GM23338 (cell line): ENCODE measurements around the gene FURIN. TPM values are rescaled to one million over a fixed set of nuclear protein-coding genes. Genes with fewer than 3 reads are reported as not detected.
A peak's percentile ranks its signal among the peaks of the same experiment; 100 is the strongest.

Experiments used
- ATAC-seq: fragments of 200-7000 bp; cut with Tn5 transposase; 3 replicates; pipeline ENCODE4 v1.9.1; 2020
- DNase-seq: peaks from one replicate; pipeline ENCODE4 v3.0.0-alpha.2; 2015; ENCODE audit warnings: low spot score
- H2AFZ ChIP-seq: fragments of 200-600 bp; sonication (generic); 2 replicates; pipeline ENCODE4 v1.8.0; 2016; ENCODE audit warnings: antibody characterized with exemption, mild to moderate bottlenecking, moderate library complexity
- H3F3A ChIP-seq: fragments of 200-600 bp; sonication (generic); replicated peaks from 2 replicates; pipeline ENCODE4 v1.8.0; 2017; ENCODE audit warnings: antibody characterized with exemption, mixed run types, low read depth
- H3K27ac ChIP-seq: fragments of 200-600 bp; sonication (generic); 2 replicates; pipeline ENCODE4 v1.6.1; 2016; ENCODE audit warnings: low read depth
- H3K27me3 ChIP-seq: fragments of 200-600 bp; sonication (generic); 2 replicates; pipeline ENCODE4 v1.8.0; 2016; ENCODE audit warnings: mild to moderate bottlenecking, mixed run types, moderate library complexity; ENCODE audit not compliant: insufficient read depth
- H3K36me3 ChIP-seq: fragments of 200-600 bp; sonication (generic); 2 replicates; pipeline ENCODE4 v1.8.0; 2016; ENCODE audit warnings: mild to moderate bottlenecking; ENCODE audit not compliant: insufficient read depth
- H3K4me1 ChIP-seq: fragments of 200-600 bp; sonication (generic); 2 replicates; pipeline ENCODE4 v1.8.0; 2016; ENCODE audit warnings: mild to moderate bottlenecking, moderate library complexity; ENCODE audit not compliant: insufficient read depth
- H3K4me2 ChIP-seq: fragments of 200-600 bp; sonication (generic); 2 replicates; pipeline ENCODE4 v1.7.1; 2017; ENCODE audit warnings: mixed run types
- H3K4me3 ChIP-seq: fragments of 200-600 bp; sonication (generic); 2 replicates; pipeline ENCODE4 v1.6.1; 2016; ENCODE audit warnings: mixed run types
- H3K79me2 ChIP-seq: fragments of 200-600 bp; sonication (generic); replicated peaks from 2 replicates; pipeline ENCODE4 v1.8.0; 2017; ENCODE audit warnings: mild to moderate bottlenecking; ENCODE audit not compliant: insufficient read depth
- H3K9me2 ChIP-seq: fragments of 200-600 bp; sonication (generic); 2 replicates; pipeline ENCODE4 v1.8.0; 2017; ENCODE audit not compliant: insufficient read depth
- H4K20me1 ChIP-seq: fragments of 200-600 bp; sonication (generic); replicated peaks from 2 replicates; pipeline ENCODE4 v1.8.0; 2017; ENCODE audit warnings: mild to moderate bottlenecking; ENCODE audit not compliant: insufficient read depth
- H3K27ac Mint-ChIP-seq: 2 replicates; pipeline ENCODE4 v1.8.0; 2020; ENCODE audit warnings: inconsistent platforms, mild to moderate bottlenecking, moderate library complexity, mixed read lengths
- H3K27me3 Mint-ChIP-seq: 3 replicates; pipeline ENCODE4 v1.8.0; 2022; ENCODE audit warnings: low read depth, mild to moderate bottlenecking, moderate library complexity, mixed read lengths, inconsistent platforms; ENCODE audit not compliant: insufficient read depth, poor library complexity
- H3K36me3 Mint-ChIP-seq: 3 replicates; pipeline ENCODE4 v1.8.0; 2021; ENCODE audit warnings: low read depth, mild to moderate bottlenecking, inconsistent platforms, moderate library complexity, mixed read lengths
- H3K4me1 Mint-ChIP-seq: 3 replicates; pipeline ENCODE4 v1.8.0; 2020; ENCODE audit warnings: mild to moderate bottlenecking, inconsistent platforms, mixed read lengths
- H3K4me3 Mint-ChIP-seq: 3 replicates; pipeline ENCODE4 v1.8.0; 2021; ENCODE audit warnings: moderate library complexity, mild to moderate bottlenecking, inconsistent platforms, mixed read lengths
- H3K9me3 Mint-ChIP-seq: 3 replicates; pipeline ENCODE4 v1.8.0; 2020; ENCODE audit warnings: moderate library complexity, mild to moderate bottlenecking, inconsistent platforms, mixed read lengths
- CREB1 ChIP-seq: fragments of 250-450 bp; sonication (Bioruptor Pico); IDR thresholded peaks from 2 replicates; pipeline ENCODE4 v1.5.0; 2020; ENCODE audit warnings: low read depth, mild to moderate bottlenecking, moderate library complexity
- CTCF ChIP-seq, 2 experiments: fragments of 200-600 bp in 1 of 2; sonication (generic) in 1 of 2; conservative IDR thresholded peaks; 2 replicates each; pipeline versions ENCODE4 v1.5.1 to v1.6.1; 2016 to 2017; ENCODE audit warnings: antibody characterized with exemption in 2 of 2, low read depth in 2 of 2, mild to moderate bottlenecking in 2 of 2, moderate library complexity in 1 of 2
- ETS1 ChIP-seq: IDR thresholded peaks from 2 replicates; pipeline ENCODE4 v1.6.1; 2016; ENCODE audit warnings: antibody characterized with exemption
- EZH2 ChIP-seq: fragments of 200-600 bp; sonication (generic); IDR thresholded peaks from one replicate; pipeline ENCODE4 v1.8.0; 2017; ENCODE audit warnings: antibody characterized with exemption, mild to moderate bottlenecking, low read depth; ENCODE audit not compliant: unreplicated experiment
- EZH2phosphoT487 ChIP-seq: fragments of 200-600 bp; sonication (generic); IDR thresholded peaks from one replicate; pipeline ENCODE4 v1.8.1; 2018; ENCODE audit warnings: antibody characterized with exemption; ENCODE audit not compliant: unreplicated experiment
- JUNB ChIP-seq: IDR thresholded peaks from one replicate; pipeline ENCODE4 v1.6.1; 2016; ENCODE audit warnings: antibody characterized with exemption; ENCODE audit not compliant: unreplicated experiment
- NANOG ChIP-seq: IDR thresholded peaks from 2 replicates; pipeline ENCODE4 v1.6.1; 2016; ENCODE audit warnings: antibody characterized with exemption, borderline replicate concordance
- POLR2AphosphoS5 ChIP-seq: IDR thresholded peaks from 2 replicates; pipeline ENCODE4 v1.6.1; 2016; ENCODE audit warnings: antibody characterized with exemption, low read depth
- STAT1 ChIP-seq: IDR thresholded peaks from one replicate; pipeline ENCODE4 v1.6.1; 2016; ENCODE audit warnings: antibody characterized with exemption; ENCODE audit not compliant: unreplicated experiment
- ZNF114 ChIP-seq: fragments of 250-450 bp; sonication (Bioruptor Pico); IDR thresholded peaks from 2 replicates; pipeline ENCODE4 v1.5.0; 2020; ENCODE audit warnings: mild to moderate bottlenecking, moderate library complexity
- ZNF331 ChIP-seq: fragments of 250-450 bp; sonication (Bioruptor Pico); IDR thresholded peaks from 2 replicates; pipeline ENCODE4 v1.5.0; 2020; ENCODE audit warnings: low read depth, mild to moderate bottlenecking, moderate library complexity
- ZNF462 ChIP-seq: fragments of 250-450 bp; sonication (Bioruptor Pico); IDR thresholded peaks from 2 replicates; pipeline ENCODE4 v1.5.0; 2020; ENCODE audit warnings: mild to moderate bottlenecking, moderate library complexity
- polyA plus RNA-seq: library from polyadenylated mRNA; unstranded; fragments of >200 nt; fragmentation: Nextera tagmentation; extraction: Ambion mirVana; gene quantifications from 2 replicates; pipeline ENCODE4 v1.2.1, GENCODE V29; 2016
- total RNA-seq: library from RNA; depleted of rRNA; stranded (reverse); fragments of >200 nt; shearing (Covaris generic); gene quantifications from 2 replicates; pipeline ENCODE4 v1.2.3, GENCODE V29; 2014
- TF ChIP-seq, protein P1 (sequence below): IDR thresholded peaks from one replicate; pipeline ENCODE4 v1.6.1; 2018; ENCODE audit warnings: antibody characterized with exemption; ENCODE audit not compliant: unreplicated experiment

FURIN gene
- total and polyA plus RNA-seq, 2 experiments from 2014 or later: 6.3 to 20.9 TPM

- no peak for ATAC-seq
Observed at GRCh38 chr15:90838139-90838538, 30.2 kb upstream of the FURIN start.

More at GRCh38 chr15:90838139-90838538, 30.2 kb upstream of the FURIN start:
- Mint-ChIP-seq H3K27ac (no peak overlapping the region), H3K27me3 (peaks cover 21% of the 10 kb centered on the region), H3K36me3 (no peaks in the 10 kb centered on the region), H3K4me1 (peaks cover 50% of the 10 kb centered on the region), H3K9me3 (no peaks in the 10 kb centered on the region), H3K4me3 (no peak overlapping the region)
- H3K27ac ChIP-seq: no peak overlapping the region
- no peaks in the 10 kb centered on the region for H3K36me3 ChIP-seq
- no peak overlapping the region for H3K4me3 ChIP-seq
- TF ChIP-seq ZNF331 (CRISPR knock-in tag): no peak
- no peak for TF ChIP-seq POLR2AphosphoS5
- TF ChIP-seq CREB1: no peak
- TF ChIP-seq, protein P1, sequence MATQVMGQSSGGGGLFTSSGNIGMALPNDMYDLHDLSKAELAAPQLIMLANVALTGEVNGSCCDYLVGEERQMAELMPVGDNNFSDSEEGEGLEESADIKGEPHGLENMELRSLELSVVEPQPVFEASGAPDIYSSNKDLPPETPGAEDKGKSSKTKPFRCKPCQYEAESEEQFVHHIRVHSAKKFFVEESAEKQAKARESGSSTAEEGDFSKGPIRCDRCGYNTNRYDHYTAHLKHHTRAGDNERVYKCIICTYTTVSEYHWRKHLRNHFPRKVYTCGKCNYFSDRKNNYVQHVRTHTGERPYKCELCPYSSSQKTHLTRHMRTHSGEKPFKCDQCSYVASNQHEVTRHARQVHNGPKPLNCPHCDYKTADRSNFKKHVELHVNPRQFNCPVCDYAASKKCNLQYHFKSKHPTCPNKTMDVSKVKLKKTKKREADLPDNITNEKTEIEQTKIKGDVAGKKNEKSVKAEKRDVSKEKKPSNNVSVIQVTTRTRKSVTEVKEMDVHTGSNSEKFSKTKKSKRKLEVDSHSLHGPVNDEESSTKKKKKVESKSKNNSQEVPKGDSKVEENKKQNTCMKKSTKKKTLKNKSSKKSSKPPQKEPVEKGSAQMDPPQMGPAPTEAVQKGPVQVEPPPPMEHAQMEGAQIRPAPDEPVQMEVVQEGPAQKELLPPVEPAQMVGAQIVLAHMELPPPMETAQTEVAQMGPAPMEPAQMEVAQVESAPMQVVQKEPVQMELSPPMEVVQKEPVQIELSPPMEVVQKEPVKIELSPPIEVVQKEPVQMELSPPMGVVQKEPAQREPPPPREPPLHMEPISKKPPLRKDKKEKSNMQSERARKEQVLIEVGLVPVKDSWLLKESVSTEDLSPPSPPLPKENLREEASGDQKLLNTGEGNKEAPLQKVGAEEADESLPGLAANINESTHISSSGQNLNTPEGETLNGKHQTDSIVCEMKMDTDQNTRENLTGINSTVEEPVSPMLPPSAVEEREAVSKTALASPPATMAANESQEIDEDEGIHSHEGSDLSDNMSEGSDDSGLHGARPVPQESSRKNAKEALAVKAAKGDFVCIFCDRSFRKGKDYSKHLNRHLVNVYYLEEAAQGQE: no peak
- no peak for TF ChIP-seq CTCF (conservative IDR thresholded peaks at IDR 0.05; ENCODE audit: low read depth in 2 of 2)
- TF ChIP-seq EZH2: no peak
- no peak for TF ChIP-seq STAT1
- no peak for TF ChIP-seq ETS1
- no peak for TF ChIP-seq ZNF462 (CRISPR knock-in tag)
- TF ChIP-seq EZH2phosphoT487: no peak
- TF ChIP-seq NANOG: no peak
- no peak for TF ChIP-seq JUNB
- no peak for TF ChIP-seq ZNF114
- H4K20me1 ChIP-seq: no peaks in the 10 kb centered on the region
- DNase-seq: no peak
- H3K27me3 ChIP-seq: no peaks in the 10 kb centered on the region
- H2AFZ ChIP-seq: peak overlapping the region; percentile 52; the same call in 1 of the 2 replicates
- H3K4me1 ChIP-seq: peaks cover 35% of the 10 kb centered on the region
- no peaks in the 10 kb centered on the region for H3K9me2 ChIP-seq
- no peak overlapping the region for H3K4me2 ChIP-seq
- peaks cover 19% of the 10 kb centered on the region; the same call in 1 of the 2 replicates for H3F3A ChIP-seq
- H3K79me2 ChIP-seq: no peaks in the 10 kb centered on the region
